Body of pancreas (tissue), 4 donors: Measurements from ENCODE around the gene CASZ1.

Experiments
- CTCF ChIP-seq, 7 experiments: fragments of 450-650 bp in 4 of 7; fragments of 200-600 bp in 3 of 7; sonication (generic) in 3 of 7; IDR thresholded peaks; one replicate each; pipeline ENCODE4 v1.5.1; 2016 to 2019; ENCODE audit warnings: antibody characterized with exemption in 7 of 7
- POLR2A ChIP-seq, 3 donors: fragments of 450-650 bp; IDR thresholded peaks; one replicate each; pipeline ENCODE4 v1.6.1; 2016; ENCODE audit warnings: antibody characterized with exemption in 3 of 3, mild to moderate bottlenecking in 2 of 3

GRCh38 chr1:10782491-10783244, 13.8 kb downstream of the CASZ1 start:
- TF ChIP-seq POLR2A (IDR thresholded peaks at IDR 0.05) (no peak), CTCF (IDR thresholded peaks at IDR 0.05) (no peak)
